Thyroid gland (tissue), 4 donors: Measurements from ENCODE around the gene FGD6.

Experiments used
- POLR2A ChIP-seq, 2 donors: fragments of 450-650 bp; IDR thresholded peaks; one replicate each; pipeline ENCODE4 v1.6.1; 2017; ENCODE audit warnings: antibody characterized with exemption in 2 of 2, mild to moderate bottlenecking in 2 of 2, moderate library complexity in 1 of 2
- TF ChIP-seq, protein P1 (sequence below), 6 experiments: fragments of 200-600 bp in 3 of 6; fragments of 450-650 bp in 3 of 6; sonication (generic) in 3 of 6; IDR thresholded peaks; one replicate each; pipeline ENCODE4 v1.5.1; 2016 to 2019; ENCODE audit warnings: antibody characterized with exemption in 6 of 6, mild to moderate bottlenecking in 2 of 6, inconsistent platforms in 1 of 6, moderate library complexity in 1 of 6

DNA sequence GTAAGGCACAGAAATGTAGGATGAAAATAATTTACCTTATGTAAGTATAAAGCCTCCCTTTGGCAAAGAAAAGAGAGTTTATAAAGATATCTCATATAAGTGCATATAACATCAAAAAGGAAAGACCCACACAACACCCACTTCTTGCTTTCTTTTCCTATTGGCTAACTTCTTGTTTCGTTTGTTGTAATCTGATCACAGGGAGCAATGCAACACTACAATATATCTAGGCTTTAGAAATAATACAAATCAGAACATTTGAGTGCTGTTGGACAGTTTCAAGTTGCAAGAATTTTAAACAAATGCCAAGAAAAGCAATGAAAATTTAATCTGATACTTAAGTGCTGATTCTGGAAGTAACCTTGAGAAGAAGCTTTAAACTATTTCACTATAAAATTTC is 1.3 kb downstream of the FGD6 start:
- TF ChIP-seq POLR2A (IDR thresholded peaks at IDR 0.05): peak in 1 of 2 donors; percentile 70
- TF ChIP-seq, protein P1, sequence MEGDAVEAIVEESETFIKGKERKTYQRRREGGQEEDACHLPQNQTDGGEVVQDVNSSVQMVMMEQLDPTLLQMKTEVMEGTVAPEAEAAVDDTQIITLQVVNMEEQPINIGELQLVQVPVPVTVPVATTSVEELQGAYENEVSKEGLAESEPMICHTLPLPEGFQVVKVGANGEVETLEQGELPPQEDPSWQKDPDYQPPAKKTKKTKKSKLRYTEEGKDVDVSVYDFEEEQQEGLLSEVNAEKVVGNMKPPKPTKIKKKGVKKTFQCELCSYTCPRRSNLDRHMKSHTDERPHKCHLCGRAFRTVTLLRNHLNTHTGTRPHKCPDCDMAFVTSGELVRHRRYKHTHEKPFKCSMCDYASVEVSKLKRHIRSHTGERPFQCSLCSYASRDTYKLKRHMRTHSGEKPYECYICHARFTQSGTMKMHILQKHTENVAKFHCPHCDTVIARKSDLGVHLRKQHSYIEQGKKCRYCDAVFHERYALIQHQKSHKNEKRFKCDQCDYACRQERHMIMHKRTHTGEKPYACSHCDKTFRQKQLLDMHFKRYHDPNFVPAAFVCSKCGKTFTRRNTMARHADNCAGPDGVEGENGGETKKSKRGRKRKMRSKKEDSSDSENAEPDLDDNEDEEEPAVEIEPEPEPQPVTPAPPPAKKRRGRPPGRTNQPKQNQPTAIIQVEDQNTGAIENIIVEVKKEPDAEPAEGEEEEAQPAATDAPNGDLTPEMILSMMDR (IDR thresholded peaks at IDR 0.05): no peak
